ENCODE measurements around the gene PWWP2A. TPM values are rescaled to one million over a fixed set of nuclear protein-coding genes. Genes with fewer than 3 reads are reported as not detected.

Gene PWWP2A
- total and polyA plus RNA-seq, 2 experiments from 2014 or later = 51.5 to 81.6 TPM

DNA sequence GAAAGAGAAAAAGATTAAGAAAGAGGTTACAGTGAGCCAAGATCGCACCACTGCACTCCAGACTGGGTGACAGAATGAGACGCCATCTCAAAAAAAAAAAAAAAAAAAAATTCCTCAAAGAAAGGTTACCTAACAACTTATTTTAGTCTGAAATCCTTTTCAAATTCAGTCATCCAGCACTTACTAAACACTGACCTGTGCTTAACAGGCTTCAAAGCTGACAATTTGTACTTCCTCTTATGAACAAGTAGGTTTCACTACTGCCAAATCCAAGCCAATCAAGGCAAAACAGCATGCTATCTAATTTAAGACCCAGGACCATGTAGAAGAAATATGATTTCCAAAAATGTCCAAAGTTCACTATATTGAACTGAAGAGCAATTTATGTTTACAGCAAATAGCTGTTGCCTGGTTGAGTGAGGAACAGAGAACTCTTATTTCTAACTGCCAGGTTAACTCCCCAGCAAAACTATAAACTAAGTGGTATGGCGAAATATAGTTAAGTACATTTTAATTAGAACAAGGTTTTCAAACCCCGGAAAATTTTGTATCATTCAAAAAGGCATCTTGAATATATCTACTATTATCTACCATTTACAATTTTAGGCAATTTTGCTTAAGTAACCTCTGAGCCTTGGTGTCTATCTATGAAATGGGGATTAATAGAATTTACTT is 13.4 kb downstream of the PWWP2A start (continued):
- TF ChIP-seq, protein P1, sequence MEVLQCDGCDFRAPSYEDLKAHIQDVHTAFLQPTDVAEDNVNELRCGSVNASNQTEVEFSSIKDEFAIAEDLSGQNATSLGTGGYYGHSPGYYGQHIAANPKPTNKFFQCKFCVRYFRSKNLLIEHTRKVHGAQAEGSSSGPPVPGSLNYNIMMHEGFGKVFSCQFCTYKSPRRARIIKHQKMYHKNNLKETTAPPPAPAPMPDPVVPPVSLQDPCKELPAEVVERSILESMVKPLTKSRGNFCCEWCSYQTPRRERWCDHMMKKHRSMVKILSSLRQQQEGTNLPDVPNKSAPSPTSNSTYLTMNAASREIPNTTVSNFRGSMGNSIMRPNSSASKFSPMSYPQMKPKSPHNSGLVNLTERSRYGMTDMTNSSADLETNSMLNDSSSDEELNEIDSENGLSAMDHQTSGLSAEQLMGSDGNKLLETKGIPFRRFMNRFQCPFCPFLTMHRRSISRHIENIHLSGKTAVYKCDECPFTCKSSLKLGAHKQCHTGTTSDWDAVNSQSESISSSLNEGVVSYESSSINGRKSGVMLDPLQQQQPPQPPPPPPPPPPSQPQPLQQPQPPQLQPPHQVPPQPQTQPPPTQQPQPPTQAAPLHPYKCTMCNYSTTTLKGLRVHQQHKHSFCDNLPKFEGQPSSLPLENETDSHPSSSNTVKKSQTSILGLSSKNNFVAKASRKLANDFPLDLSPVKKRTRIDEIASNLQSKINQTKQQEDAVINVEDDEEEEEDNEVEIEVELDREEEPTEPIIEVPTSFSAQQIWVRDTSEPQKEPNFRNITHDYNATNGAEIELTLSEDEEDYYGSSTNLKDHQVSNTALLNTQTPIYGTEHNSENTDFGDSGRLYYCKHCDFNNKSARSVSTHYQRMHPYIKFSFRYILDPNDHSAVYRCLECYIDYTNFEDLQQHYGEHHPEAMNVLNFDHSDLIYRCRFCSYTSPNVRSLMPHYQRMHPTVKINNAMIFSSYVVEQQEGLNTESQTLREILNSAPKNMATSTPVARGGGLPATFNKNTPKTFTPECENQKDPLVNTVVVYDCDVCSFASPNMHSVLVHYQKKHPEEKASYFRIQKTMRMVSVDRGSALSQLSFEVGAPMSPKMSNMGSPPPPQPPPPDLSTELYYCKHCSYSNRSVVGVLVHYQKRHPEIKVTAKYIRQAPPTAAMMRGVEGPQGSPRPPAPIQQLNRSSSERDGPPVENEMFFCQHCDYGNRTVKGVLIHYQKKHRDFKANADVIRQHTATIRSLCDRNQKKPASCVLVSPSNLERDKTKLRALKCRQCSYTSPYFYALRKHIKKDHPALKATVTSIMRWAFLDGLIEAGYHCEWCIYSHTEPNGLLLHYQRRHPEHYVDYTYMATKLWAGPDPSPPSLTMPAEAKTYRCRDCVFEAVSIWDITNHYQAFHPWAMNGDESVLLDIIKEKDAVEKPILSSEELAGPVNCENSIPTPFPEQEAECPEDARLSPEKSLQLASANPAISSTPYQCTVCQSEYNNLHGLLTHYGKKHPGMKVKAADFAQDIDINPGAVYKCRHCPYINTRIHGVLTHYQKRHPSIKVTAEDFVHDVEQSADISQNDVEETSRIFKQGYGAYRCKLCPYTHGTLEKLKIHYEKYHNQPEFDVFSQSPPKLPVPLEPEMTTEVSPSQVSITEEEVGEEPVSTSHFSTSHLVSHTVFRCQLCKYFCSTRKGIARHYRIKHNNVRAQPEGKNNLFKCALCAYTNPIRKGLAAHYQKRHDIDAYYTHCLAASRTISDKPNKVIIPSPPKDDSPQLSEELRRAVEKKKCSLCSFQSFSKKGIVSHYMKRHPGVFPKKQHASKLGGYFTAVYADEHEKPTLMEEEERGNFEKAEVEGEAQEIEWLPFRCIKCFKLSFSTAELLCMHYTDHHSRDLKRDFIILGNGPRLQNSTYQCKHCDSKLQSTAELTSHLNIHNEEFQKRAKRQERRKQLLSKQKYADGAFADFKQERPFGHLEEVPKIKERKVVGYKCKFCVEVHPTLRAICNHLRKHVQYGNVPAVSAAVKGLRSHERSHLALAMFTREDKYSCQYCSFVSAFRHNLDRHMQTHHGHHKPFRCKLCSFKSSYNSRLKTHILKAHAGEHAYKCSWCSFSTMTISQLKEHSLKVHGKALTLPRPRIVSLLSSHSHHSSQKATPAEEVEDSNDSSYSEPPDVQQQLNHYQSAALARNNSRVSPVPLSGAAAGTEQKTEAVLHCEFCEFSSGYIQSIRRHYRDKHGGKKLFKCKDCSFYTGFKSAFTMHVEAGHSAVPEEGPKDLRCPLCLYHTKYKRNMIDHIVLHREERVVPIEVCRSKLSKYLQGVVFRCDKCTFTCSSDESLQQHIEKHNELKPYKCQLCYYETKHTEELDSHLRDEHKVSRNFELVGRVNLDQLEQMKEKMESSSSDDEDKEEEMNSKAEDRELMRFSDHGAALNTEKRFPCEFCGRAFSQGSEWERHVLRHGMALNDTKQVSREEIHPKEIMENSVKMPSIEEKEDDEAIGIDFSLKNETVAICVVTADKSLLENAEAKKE (CRISPR knock-in tag; IDR thresholded peaks at IDR 0.05) = no peak
- no peak for TF ChIP-seq ZNF114 (CRISPR knock-in tag; IDR thresholded peaks at IDR 0.05)
- no peak for TF ChIP-seq JUNB (IDR thresholded peaks at IDR 0.05; ENCODE audit: unreplicated experiment)
- TF ChIP-seq CREB1 (CRISPR knock-in tag; IDR thresholded peaks at IDR 0.05; ENCODE audit: low read depth) = no peak
- no peak for TF ChIP-seq ZNF331 (CRISPR knock-in tag; IDR thresholded peaks at IDR 0.05; ENCODE audit: low read depth)
- TF ChIP-seq EZH2phosphoT487 (IDR thresholded peaks at IDR 0.05; ENCODE audit: unreplicated experiment) = no peak
- TF ChIP-seq, protein P2, sequence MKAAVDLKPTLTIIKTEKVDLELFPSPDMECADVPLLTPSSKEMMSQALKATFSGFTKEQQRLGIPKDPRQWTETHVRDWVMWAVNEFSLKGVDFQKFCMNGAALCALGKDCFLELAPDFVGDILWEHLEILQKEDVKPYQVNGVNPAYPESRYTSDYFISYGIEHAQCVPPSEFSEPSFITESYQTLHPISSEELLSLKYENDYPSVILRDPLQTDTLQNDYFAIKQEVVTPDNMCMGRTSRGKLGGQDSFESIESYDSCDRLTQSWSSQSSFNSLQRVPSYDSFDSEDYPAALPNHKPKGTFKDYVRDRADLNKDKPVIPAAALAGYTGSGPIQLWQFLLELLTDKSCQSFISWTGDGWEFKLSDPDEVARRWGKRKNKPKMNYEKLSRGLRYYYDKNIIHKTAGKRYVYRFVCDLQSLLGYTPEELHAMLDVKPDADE (IDR thresholded peaks at IDR 0.05) = no peak

DNA sequence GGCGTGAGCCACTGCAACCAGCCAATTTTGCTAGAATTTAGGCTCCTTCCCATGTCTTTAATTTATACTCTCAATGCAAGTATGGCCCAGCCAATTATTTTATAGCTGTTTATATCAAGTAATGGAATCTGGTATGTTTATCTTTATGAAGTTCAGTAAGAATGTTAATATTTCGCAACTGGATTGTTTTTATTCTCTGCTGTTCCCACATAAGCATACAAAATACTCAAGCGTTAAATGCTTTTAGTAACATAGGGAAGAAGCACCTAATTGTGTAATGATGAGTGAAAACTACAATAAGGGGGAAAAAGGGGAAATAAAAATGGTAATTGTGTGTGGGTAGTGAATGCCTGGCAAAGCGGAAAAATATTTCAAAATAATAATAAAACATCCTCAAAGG is 21.3 kb downstream of the PWWP2A start:
- Histone ChIP-seq H3K36me3 (ENCODE audit: insufficient read depth) (peaks cover 11% of the 10 kb centered on the region), H3K27ac (ENCODE audit: low read depth) (0 out of 2 replicates have a peak overlapping the region, but pooled peaks have one; percentile 15), H4K20me1 (replicated peaks; ENCODE audit: insufficient read depth) (peaks cover 11% of the 10 kb centered on the region), H3K27me3 (ENCODE audit: insufficient read depth) (no peaks in the 10 kb centered on the region), H3K4me1 (ENCODE audit: insufficient read depth) (peaks cover 5% of the 10 kb centered on the region; the same call in 1 of the 2 replicates), H3K9me2 (ENCODE audit: insufficient read depth) (no peaks in the 10 kb centered on the region), H3K4me2 (no peak overlapping the region), H3K4me3 (no peak overlapping the region), H3F3A (replicated peaks; ENCODE audit: low read depth) (no peaks in the 10 kb centered on the region), H3K79me2 (replicated peaks; ENCODE audit: insufficient read depth) (peaks cover 85% of the 10 kb centered on the region), H2AFZ (no peak overlapping the region)
- Mint-ChIP-seq H3K4me1 (peaks cover 10% of the 10 kb centered on the region), H3K9me3 (no peaks in the 10 kb centered on the region), H3K36me3 (ENCODE audit: low read depth) (peaks cover 59% of the 10 kb centered on the region), H3K4me3 (no peak overlapping the region), H3K27me3 (ENCODE audit: insufficient read depth, low read depth, poor library complexity) (peaks cover 8% of the 10 kb centered on the region), H3K27ac (0 out of 2 replicates have a peak overlapping the region, but pooled peaks have one; percentile 38)
- DNase-seq (ENCODE audit: low spot score) (no peak), ATAC-seq (no peak)
- TF ChIP-seq ZNF331 (CRISPR knock-in tag; IDR thresholded peaks at IDR 0.05; ENCODE audit: low read depth) = no peak
- TF ChIP-seq, protein P2 (IDR thresholded peaks at IDR 0.05) = no peak
- no peak for TF ChIP-seq ZNF114 (CRISPR knock-in tag; IDR thresholded peaks at IDR 0.05)
- TF ChIP-seq CREB1 (CRISPR knock-in tag; IDR thresholded peaks at IDR 0.05; ENCODE audit: low read depth) = no peak
- no peak for TF ChIP-seq EZH2phosphoT487 (IDR thresholded peaks at IDR 0.05; ENCODE audit: unreplicated experiment)
- TF ChIP-seq POLR2AphosphoS5 (IDR thresholded peaks at IDR 0.05; ENCODE audit: low read depth) = no peak
